ENCODE data around the gene SHC3. TPM values are rescaled to one million over a fixed set of nuclear protein-coding genes. Genes with fewer than 3 reads are reported as not detected.

Gene SHC3
- total RNA-seq, 2 donors from 2014 or later = 1.0 to 1.7 TPM

DNA sequence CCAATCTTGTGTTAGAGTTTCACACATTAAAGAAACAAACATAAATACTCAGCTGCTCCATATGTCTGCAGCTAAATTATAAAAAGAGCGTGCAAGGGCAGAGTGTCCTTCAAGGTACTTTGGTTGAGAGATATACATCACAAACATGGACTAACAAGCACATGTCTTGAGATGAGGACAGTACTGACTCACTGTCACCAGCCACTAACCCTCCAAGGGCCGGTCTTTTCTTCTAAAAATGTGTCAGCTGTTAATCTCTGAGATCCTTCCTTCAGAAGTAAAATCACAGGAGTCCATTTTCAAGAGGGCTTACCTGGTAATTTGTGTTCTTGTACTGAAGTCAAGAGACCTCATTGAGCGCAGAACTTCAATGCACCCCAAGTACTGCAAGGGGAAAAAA is 66.4 kb downstream of the SHC3 start:
- DNase-seq (ENCODE audit: low spot score) = no peak
- H3K4me3 ChIP-seq = no peak overlapping the region
- TF ChIP-seq, protein P1, sequence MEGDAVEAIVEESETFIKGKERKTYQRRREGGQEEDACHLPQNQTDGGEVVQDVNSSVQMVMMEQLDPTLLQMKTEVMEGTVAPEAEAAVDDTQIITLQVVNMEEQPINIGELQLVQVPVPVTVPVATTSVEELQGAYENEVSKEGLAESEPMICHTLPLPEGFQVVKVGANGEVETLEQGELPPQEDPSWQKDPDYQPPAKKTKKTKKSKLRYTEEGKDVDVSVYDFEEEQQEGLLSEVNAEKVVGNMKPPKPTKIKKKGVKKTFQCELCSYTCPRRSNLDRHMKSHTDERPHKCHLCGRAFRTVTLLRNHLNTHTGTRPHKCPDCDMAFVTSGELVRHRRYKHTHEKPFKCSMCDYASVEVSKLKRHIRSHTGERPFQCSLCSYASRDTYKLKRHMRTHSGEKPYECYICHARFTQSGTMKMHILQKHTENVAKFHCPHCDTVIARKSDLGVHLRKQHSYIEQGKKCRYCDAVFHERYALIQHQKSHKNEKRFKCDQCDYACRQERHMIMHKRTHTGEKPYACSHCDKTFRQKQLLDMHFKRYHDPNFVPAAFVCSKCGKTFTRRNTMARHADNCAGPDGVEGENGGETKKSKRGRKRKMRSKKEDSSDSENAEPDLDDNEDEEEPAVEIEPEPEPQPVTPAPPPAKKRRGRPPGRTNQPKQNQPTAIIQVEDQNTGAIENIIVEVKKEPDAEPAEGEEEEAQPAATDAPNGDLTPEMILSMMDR (IDR thresholded peaks at IDR 0.05) = no peak

DNA sequence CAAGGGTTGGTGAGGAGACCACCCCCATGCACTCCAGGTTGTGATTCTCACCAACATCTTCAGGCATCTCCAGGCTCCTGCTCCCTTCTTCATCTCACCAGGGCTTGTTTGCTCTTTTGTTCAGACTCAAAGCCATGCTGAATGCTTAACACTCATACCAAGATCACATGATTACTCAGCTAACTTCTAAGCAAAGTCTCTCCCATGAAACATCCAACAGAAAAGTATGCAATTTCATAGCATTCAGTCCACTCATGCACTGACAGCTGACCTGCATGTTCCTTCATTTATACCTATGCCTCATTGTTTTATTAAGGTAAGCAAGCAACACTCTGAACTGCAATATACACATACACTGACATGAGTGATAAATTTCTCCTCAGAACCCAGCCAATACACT is 69.0 kb downstream of the SHC3 start:
- Histone ChIP-seq H3K27ac (no peak overlapping the region), H3K27me3 (no peaks in the 10 kb centered on the region), H3K36me3 (no peaks in the 10 kb centered on the region), H3K4me3 (no peak overlapping the region), H3K4me1 (no peaks in the 10 kb centered on the region), H3K9me3 (no peaks in the 10 kb centered on the region)
- no peak for DNase-seq (ENCODE audit: low spot score)
- TF ChIP-seq, protein P1 (IDR thresholded peaks at IDR 0.05) = no peak

More for the DNA sequence above, 66.4 kb downstream of the SHC3 start:
- H3K27ac ChIP-seq = no peak overlapping the region
- H3K9me3 ChIP-seq = no peaks in the 10 kb centered on the region
- H3K36me3 ChIP-seq = no peaks in the 10 kb centered on the region
- no peaks in the 10 kb centered on the region for H3K4me1 ChIP-seq
- no peaks in the 10 kb centered on the region for H3K27me3 ChIP-seq

DNA sequence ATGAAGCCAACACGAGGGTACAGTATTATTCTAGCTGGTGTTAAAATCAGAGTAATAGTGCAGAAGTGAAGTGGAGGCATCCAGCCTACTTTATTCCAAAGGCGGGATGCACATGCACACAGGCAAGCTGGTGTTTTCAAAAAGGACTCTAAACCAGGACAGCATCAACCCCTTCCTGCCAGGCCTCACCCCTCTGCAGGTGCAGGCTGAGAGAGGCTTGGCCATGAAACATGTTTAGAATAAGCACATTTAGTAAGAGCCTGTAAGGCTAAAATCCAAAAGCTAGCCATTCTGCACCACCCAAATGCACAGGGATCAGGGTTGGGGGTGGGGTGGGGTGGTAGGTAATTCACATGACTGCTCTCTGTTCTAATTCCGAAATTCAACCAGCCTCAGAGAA is 71.2 kb downstream of the SHC3 start:
- Histone ChIP-seq H3K27me3 (no peaks in the 10 kb centered on the region), H3K4me1 (no peaks in the 10 kb centered on the region), H3K9me3 (no peaks in the 10 kb centered on the region), H3K36me3 (no peaks in the 10 kb centered on the region), H3K4me3 (no peak overlapping the region), H3K27ac (no peak overlapping the region)
- TF ChIP-seq, protein P1 (IDR thresholded peaks at IDR 0.05) = no peak
- no peak for DNase-seq (ENCODE audit: low spot score)

DNA sequence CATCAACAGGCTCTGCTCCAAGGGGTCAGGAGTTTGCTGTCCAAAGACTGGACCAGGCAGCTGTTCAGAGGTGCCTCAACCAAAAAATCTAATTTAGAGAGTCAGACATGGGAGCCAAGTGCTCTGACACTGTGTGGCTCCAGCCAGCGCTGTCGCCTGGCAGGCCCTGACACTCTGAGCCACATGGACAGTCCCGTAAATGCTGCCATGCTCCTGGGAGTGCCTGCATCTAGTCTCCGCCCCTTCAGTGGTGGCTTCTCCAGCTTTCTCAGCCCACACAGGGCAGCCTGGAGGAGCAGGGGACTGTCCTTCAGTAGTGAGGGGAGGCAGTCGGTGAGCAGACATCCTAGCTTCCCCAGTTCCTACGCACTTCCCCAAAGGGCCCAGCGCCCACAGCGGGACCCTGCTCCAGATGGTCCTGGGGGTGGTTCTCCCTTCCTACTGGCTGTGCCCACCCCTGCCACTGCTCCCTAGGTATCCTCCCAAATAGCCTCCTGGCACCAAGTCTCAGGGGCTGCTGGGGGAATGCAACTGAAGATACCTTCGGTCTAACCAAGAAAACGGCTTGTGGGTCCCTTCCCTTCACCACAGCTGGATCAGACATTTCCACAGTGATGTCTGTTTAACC is 72.3 kb downstream of the SHC3 start:
- H3K27me3 ChIP-seq = no peaks in the 10 kb centered on the region
- no peaks in the 10 kb centered on the region for H3K9me3 ChIP-seq
- no peaks in the 10 kb centered on the region for H3K36me3 ChIP-seq
- H3K4me1 ChIP-seq = no peaks in the 10 kb centered on the region
- no peak overlapping the region for H3K27ac ChIP-seq
- TF ChIP-seq, protein P1 (IDR thresholded peaks at IDR 0.05) = no peak
- H3K4me3 ChIP-seq = no peak overlapping the region
- DNase-seq (ENCODE audit: low spot score) = no peak

DNA sequence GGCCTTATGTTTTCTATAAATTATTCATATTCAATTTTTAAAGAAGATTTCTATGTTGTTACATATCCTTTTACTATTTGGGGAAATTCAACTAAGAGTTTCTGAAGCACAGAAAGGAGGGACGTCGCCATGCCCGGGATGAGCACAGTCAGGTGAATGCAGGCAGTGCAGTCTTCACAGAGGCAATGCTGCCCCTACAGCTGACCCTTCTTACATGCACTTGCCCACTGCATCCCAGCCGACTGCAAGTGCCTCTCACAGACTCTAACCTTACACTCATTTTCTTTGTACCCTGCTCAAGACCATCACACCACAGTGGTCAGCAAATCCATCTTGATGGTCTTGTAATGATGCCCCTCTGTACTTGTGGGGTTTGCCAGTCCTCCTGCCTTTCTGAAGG is 73.8 kb downstream of the SHC3 start:
- no peak overlapping the region for H3K27ac ChIP-seq
- no peak for DNase-seq (ENCODE audit: low spot score)
- no peaks in the 10 kb centered on the region for H3K4me1 ChIP-seq
- H3K4me3 ChIP-seq = no peak overlapping the region
- H3K27me3 ChIP-seq = no peaks in the 10 kb centered on the region
- TF ChIP-seq, protein P1 (IDR thresholded peaks at IDR 0.05) = no peak
- no peaks in the 10 kb centered on the region for H3K36me3 ChIP-seq
- H3K9me3 ChIP-seq = no peaks in the 10 kb centered on the region

DNA sequence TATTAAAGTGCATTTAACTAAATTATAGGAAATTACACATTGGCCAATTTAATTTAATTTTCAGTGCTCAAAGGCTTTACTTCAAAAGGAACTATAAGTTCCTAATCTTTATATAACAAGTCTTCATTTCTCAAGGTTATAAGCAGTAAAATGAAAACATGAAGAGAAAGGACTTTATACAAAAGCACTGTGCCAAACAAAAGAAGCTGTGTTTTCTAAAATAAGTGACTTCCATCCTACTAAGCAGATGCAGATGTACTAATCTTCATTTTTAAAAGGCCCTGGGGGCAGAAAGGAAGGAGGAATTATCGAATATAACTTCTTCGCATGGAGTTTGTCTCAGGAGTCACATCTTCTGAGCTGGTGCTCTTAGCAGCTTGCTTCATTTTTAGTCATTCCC is 81.4 kb downstream of the SHC3 start:
- no peak overlapping the region for H3K4me3 ChIP-seq
- no peaks in the 10 kb centered on the region for H3K9me3 ChIP-seq
- no peaks in the 10 kb centered on the region for H3K27me3 ChIP-seq
- no peak overlapping the region for H3K27ac ChIP-seq
- TF ChIP-seq, protein P1 (IDR thresholded peaks at IDR 0.05) = no peak
- DNase-seq (ENCODE audit: low spot score) = no peak
- H3K36me3 ChIP-seq = no peaks in the 10 kb centered on the region
- peaks cover 0 to 10% of the 10 kb centered on the region in 2 donors for H3K4me1 ChIP-seq

Data from right atrium auricular region (tissue), 2 donors.